Measurements from ENCODE around the gene SEC31B. TPM values are rescaled to one million over a fixed set of nuclear protein-coding genes. Genes with fewer than 3 reads are reported as not detected.
A peak's percentile ranks its signal among the peaks of the same experiment; 100 is the strongest.

SEC31B gene
- total RNA-seq, 2 donors from 2014 or later = 9.0 to 13.6 TPM

- no peaks in the 10 kb centered on the region for H3K27me3 Mint-ChIP-seq (ENCODE audit: insufficient read depth)
- H3K36me3 Mint-ChIP-seq (ENCODE audit: low read depth) = peaks cover 7% of the 10 kb centered on the region
- H3K9me3 Mint-ChIP-seq = no peaks in the 10 kb centered on the region
- Histone ChIP-seq H3K4me3 (ENCODE audit: low read length) (no peak overlapping the region), H3K27ac (ENCODE audit: low read depth, low read length) (no peak overlapping the region), H3K27me3 (ENCODE audit: control insufficient read depth, insufficient read depth, low read length, poor library complexity, severe bottlenecking) (no peaks in the 10 kb centered on the region), H3K9me3 (ENCODE audit: control insufficient read depth, low read length) (no peaks in the 10 kb centered on the region), H3K4me1 (ENCODE audit: control insufficient read depth, insufficient read depth, low read length) (no peaks in the 10 kb centered on the region), H3K36me3 (ENCODE audit: control insufficient read depth, insufficient read depth, low read length) (peaks cover 7% of the 10 kb centered on the region), H3K9ac (ENCODE audit: extremely low read depth, low read length, poor library complexity, severe bottlenecking) (no peak overlapping the region)
- DNase-seq = no peak
- no peak overlapping the region for H3K4me3 Mint-ChIP-seq
- TF ChIP-seq CTCF (conservative IDR thresholded peaks at IDR 0.05) = no peak
- H3K27ac Mint-ChIP-seq = no peak overlapping the region
- H3K4me1 Mint-ChIP-seq = peaks cover 15% of the 10 kb centered on the region
Observed at GRCh38 chr10:100531761-100532160, 12.1 kb upstream of the SEC31B start.

GRCh38 chr10:100529475-100530298 is 10.0 kb upstream of the SEC31B start, which contains the start of gene NDUFB8:
Gene NDUFB8 (minus strand): TSS chr10:100529871. CDS start chr10:100529851, 20 bp downstream.
- Mint-ChIP-seq H3K27ac (peak within 1 kb of the TSS; percentile 96), H3K4me3 (peak within 1 kb of the TSS; percentile 93), H3K9me3 (no peaks in the 10 kb centered on the region), H3K27me3 (ENCODE audit: insufficient read depth) (no peaks in the 10 kb centered on the region), H3K36me3 (ENCODE audit: low read depth) (peaks cover 23% of the 10 kb centered on the region), H3K4me1 (peaks cover 9% of the 10 kb centered on the region)
- Histone ChIP-seq H3K36me3 (ENCODE audit: control insufficient read depth, insufficient read depth, low read length) (peaks cover 28% of the 10 kb centered on the region), H3K27me3 (ENCODE audit: control insufficient read depth, insufficient read depth, low read length, poor library complexity, severe bottlenecking) (no peaks in the 10 kb centered on the region), H3K27ac (ENCODE audit: low read depth, low read length) (no peak within 1 kb of the TSS), H3K9me3 (ENCODE audit: control insufficient read depth, low read length) (no peaks in the 10 kb centered on the region), H3K4me3 (ENCODE audit: low read length) (peak within 1 kb of the TSS; percentile 95), H3K4me1 (ENCODE audit: control insufficient read depth, insufficient read depth, low read length) (no peaks in the 10 kb centered on the region), H3K9ac (ENCODE audit: extremely low read depth, low read length, poor library complexity, severe bottlenecking) (peak within 1 kb of the TSS; percentile 68)
- DNase-seq = peak; percentile 97
- TF ChIP-seq CTCF (conservative IDR thresholded peaks at IDR 0.05) = no peak
- WGBS, 2 experiments (ENCODE audit: insufficient coverage in 1 of 2, insufficient read length in 1 of 2) = 2 to 7% methylated on average over 11 to 43 of the region's 43 CpGs

GRCh38 chr10:100528921-100529474 is 9.3 kb upstream of the SEC31B start:
- peak overlapping the region; percentile 95 for H3K4me3 ChIP-seq (ENCODE audit: low read length)
- H3K27ac ChIP-seq (ENCODE audit: low read depth, low read length) = no peak overlapping the region
- H3K27ac Mint-ChIP-seq = peak overlapping the region; percentile 96
- no peaks in the 10 kb centered on the region for H3K9me3 ChIP-seq (ENCODE audit: control insufficient read depth, low read length)
- H3K4me3 Mint-ChIP-seq = peak overlapping the region; percentile 93
- peak overlapping the region; percentile 68 for H3K9ac ChIP-seq (ENCODE audit: extremely low read depth, low read length, poor library complexity, severe bottlenecking)
- TF ChIP-seq CTCF (conservative IDR thresholded peaks at IDR 0.05) = no peak
- H3K36me3 Mint-ChIP-seq (ENCODE audit: low read depth) = peaks cover 27% of the 10 kb centered on the region
- H3K4me1 ChIP-seq (ENCODE audit: control insufficient read depth, insufficient read depth, low read length) = no peaks in the 10 kb centered on the region
- H3K27me3 Mint-ChIP-seq (ENCODE audit: insufficient read depth) = no peaks in the 10 kb centered on the region
- peaks cover 35% of the 10 kb centered on the region for H3K36me3 ChIP-seq (ENCODE audit: control insufficient read depth, insufficient read depth, low read length)
- peaks cover 9% of the 10 kb centered on the region for H3K4me1 Mint-ChIP-seq
- WGBS, 2 experiments (ENCODE audit: insufficient coverage in 1 of 2, insufficient read length in 1 of 2) = 11 to 14% methylated on average over 7 to 18 of the region's 18 CpGs
- no peaks in the 10 kb centered on the region for H3K9me3 Mint-ChIP-seq
- peak; percentile 49 for DNase-seq
- no peaks in the 10 kb centered on the region for H3K27me3 ChIP-seq (ENCODE audit: control insufficient read depth, insufficient read depth, low read length, poor library complexity, severe bottlenecking)
